ENCODE measurements around the gene FBXL16.

FBXL16 gene

DNA sequence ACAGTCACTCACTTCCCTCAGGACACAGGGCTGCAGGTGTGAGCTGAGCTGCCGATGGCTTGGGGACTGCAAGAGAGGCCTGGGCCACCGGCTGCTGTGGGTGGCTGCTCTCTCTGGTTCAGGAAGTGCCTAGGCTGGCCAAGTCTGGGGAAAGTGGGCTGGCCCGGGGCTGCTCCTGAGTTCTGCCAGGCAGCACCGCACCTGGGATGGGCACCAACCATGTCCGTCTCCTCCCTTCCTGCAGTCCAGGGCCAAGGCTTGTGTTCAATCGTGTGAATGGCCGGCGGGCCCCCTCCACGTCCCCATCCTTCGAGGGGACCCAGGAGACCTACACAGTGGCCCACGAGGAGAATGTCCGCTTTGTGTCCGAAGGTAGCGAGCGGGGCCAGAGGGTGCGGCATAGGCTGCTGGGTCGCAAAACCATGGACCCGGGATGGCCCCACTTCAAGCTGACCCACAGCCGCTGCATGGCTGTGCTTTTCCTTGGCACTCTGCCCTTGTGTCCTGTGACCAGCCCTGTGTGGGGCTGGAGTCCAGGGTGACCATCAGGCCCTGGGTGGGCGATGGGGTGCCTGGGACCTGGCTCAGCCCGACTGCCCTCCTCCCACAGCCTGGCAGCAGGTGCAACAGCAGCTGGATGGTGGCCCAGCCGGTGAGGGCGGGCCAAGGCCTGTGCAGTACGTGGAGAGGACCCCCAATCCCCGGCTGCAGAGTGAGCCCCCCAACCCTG is 58.3 kb downstream of the FBXL16 start:
- Histone ChIP-seq H3K4me1 (ENCODE audit: control insufficient read depth in 1 of 2, insufficient read depth in 2 of 2, low read length in 2 of 2) (peaks cover 15 to 27% of the 10 kb centered on the region in 2 experiments), H3K4me3 (ENCODE audit: low read depth, low read length) (no peak overlapping the region), H2BK12ac (ENCODE audit: low read length) (no peak overlapping the region), H3K23ac (ENCODE audit: low read length) (no peak overlapping the region), H3K27me3 (ENCODE audit: insufficient read depth, low read length) (no peaks in the 10 kb centered on the region), H2AFZ (ENCODE audit: insufficient read depth, low read length, poor library complexity) (no peak overlapping the region), H3K14ac (ENCODE audit: low read length) (no peak overlapping the region), H3K79me2 (ENCODE audit: control insufficient read depth, insufficient read depth, low read length, poor library complexity) (peaks cover 7% of the 10 kb centered on the region), H2BK120ac (ENCODE audit: insufficient read depth, low read length, poor library complexity) (no peak overlapping the region), H4K91ac (ENCODE audit: low read depth, low read length) (no peak overlapping the region), H3K4ac (ENCODE audit: low read depth, low read length) (no peak overlapping the region), H3K9me3 (ENCODE audit: insufficient read depth, low read depth, low read length) (peaks cover 1% of the 10 kb centered on the region), H3K18ac (ENCODE audit: low read length) (no peak overlapping the region), H3K79me1 (ENCODE audit: low read length) (peaks cover 13% of the 10 kb centered on the region), H3K36me3 (ENCODE audit: control insufficient read depth in 1 of 2, insufficient read depth in 2 of 2, low read length in 2 of 2) (peaks cover 3 to 9% of the 10 kb centered on the region in 2 experiments), H2AK5ac (ENCODE audit: low read length) (no peak overlapping the region), H3K9ac (ENCODE audit: low read length) (no peak overlapping the region), H4K12ac (ENCODE audit: low read depth, low read length) (no peak overlapping the region), H3K27ac (ENCODE audit: low read depth, low read length) (no peak overlapping the region), H4K8ac (ENCODE audit: low read depth, low read length) (no peak overlapping the region), H2BK5ac (ENCODE audit: low read depth, low read length, poor library complexity) (no peak overlapping the region), H3K4me2 (ENCODE audit: low read length) (no peak overlapping the region)
- DNase-seq: no peak
- WGBS (ENCODE audit: extremely low coverage, insufficient coverage, insufficient read length): no CpG with 5 or more reads among the region's 25 CpGs

DNA sequence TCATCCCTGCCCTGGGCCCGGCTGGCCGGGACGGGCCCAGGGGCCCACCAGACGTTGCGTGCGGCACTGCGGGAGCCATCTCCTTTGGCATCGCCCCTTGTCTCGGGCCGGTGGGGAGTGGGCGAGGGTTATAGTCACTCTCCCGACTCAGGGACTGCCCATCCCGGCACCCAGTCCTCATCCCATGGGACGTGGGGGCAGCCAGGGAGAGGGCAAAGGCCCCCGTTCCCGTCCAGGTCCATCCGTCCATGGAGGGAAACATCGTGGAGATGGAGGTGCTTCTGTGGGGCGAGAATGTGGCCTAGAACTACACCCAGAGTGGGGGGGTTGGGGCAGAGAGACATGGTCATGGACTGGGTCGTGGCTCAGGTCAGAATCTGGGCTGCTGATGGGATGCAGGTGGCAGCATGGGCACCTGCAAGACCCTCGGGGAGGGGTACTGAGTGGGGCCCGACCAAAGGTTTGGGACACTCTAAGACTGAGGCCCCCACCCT is 58.9 kb downstream of the FBXL16 start:
- Histone ChIP-seq H3K4ac (ENCODE audit: low read depth, low read length) (no peak overlapping the region), H4K12ac (ENCODE audit: low read depth, low read length) (no peak overlapping the region), H3K4me3 (ENCODE audit: low read depth, low read length) (no peak overlapping the region), H3K27ac (ENCODE audit: low read depth, low read length) (no peak overlapping the region), H3K9me3 (ENCODE audit: insufficient read depth, low read depth, low read length) (peaks cover 1% of the 10 kb centered on the region), H3K9ac (ENCODE audit: low read length) (no peak overlapping the region), H3K79me2 (ENCODE audit: control insufficient read depth, insufficient read depth, low read length, poor library complexity) (peaks cover 9% of the 10 kb centered on the region), H4K8ac (ENCODE audit: low read depth, low read length) (no peak overlapping the region), H3K79me1 (ENCODE audit: low read length) (peaks cover 17% of the 10 kb centered on the region), H3K36me3 (ENCODE audit: control insufficient read depth in 1 of 2, insufficient read depth in 2 of 2, low read length in 2 of 2) (peaks cover 2 to 6% of the 10 kb centered on the region in 2 experiments), H4K91ac (ENCODE audit: low read depth, low read length) (no peak overlapping the region), H2BK12ac (ENCODE audit: low read length) (no peak overlapping the region), H3K23ac (ENCODE audit: low read length) (no peak overlapping the region), H2AK5ac (ENCODE audit: low read length) (no peak overlapping the region), H3K4me1 (ENCODE audit: control insufficient read depth in 1 of 2, insufficient read depth in 2 of 2, low read length in 2 of 2) (peaks cover 16 to 29% of the 10 kb centered on the region in 2 experiments), H2BK120ac (ENCODE audit: insufficient read depth, low read length, poor library complexity) (no peak overlapping the region), H3K4me2 (ENCODE audit: low read length) (no peak overlapping the region), H3K14ac (ENCODE audit: low read length) (no peak overlapping the region), H2BK5ac (ENCODE audit: low read depth, low read length, poor library complexity) (no peak overlapping the region), H3K27me3 (ENCODE audit: insufficient read depth, low read length) (no peaks in the 10 kb centered on the region), H2AFZ (ENCODE audit: insufficient read depth, low read length, poor library complexity) (no peak overlapping the region), H3K18ac (ENCODE audit: low read length) (no peak overlapping the region)
- no peak for DNase-seq
- WGBS (ENCODE audit: extremely low coverage, insufficient coverage, insufficient read length): no CpG with 5 or more reads among the region's 22 CpGs

DNA sequence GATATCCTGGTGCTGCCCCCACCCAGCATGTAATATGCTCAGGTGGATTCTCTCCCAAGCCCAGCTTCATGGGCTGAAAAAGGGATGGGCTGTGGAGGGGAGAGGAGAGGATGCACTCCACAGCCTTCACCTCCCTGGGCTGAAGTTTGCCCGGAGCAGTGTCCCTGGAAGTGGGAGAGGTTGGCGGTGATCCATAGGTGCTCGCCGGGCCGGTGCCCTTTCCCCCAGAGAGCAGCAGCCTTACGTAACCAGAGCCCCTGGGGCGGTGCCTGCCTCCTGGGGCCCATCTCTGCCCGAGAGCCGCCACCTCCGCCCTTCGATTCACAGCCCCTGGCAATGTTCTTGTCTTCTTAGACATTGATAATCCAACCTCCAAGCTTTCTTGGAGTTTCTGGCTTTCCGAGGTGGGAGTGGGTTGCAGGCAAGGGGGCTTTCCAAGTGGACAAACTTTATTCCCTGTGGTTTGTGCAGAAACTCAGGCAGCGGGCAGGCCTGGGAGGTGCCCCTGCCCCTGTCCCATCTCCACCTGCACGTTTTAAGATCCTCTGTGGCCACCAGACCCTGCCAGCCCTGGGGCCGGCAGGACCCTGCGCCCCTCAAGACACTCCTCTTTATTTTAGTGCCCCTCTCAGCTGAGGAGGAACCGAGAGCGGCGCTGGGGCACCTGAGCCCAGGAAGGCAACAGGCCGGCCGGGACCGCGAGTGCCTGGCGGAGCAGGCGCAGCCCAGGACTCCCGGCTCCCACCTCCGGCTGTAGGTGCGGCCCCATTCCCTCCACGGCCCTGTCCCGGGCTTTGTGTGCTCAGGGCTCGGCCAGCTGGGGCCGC is 59.5 kb downstream of the FBXL16 start:
- Histone ChIP-seq H2AK5ac (ENCODE audit: low read length) (no peak overlapping the region), H4K12ac (ENCODE audit: low read depth, low read length) (no peak overlapping the region), H3K14ac (ENCODE audit: low read length) (no peak overlapping the region), H2BK12ac (ENCODE audit: low read length) (no peak overlapping the region), H2BK120ac (ENCODE audit: insufficient read depth, low read length, poor library complexity) (no peak overlapping the region), H4K91ac (ENCODE audit: low read depth, low read length) (no peak overlapping the region), H3K27ac (ENCODE audit: low read depth, low read length) (no peak overlapping the region), H2AFZ (ENCODE audit: insufficient read depth, low read length, poor library complexity) (no peak overlapping the region), H3K4me1 (ENCODE audit: control insufficient read depth in 1 of 2, insufficient read depth in 2 of 2, low read length in 2 of 2) (peaks cover 20 to 33% of the 10 kb centered on the region in 2 experiments), H3K36me3 (ENCODE audit: control insufficient read depth in 1 of 2, insufficient read depth in 2 of 2, low read length in 2 of 2) (peaks cover 0 to 4% of the 10 kb centered on the region in 2 experiments), H3K9me3 (ENCODE audit: insufficient read depth, low read depth, low read length) (peaks cover 1% of the 10 kb centered on the region), H3K27me3 (ENCODE audit: insufficient read depth, low read length) (no peaks in the 10 kb centered on the region), H3K23ac (ENCODE audit: low read length) (no peak overlapping the region), H3K4me2 (ENCODE audit: low read length) (no peak overlapping the region), H3K9ac (ENCODE audit: low read length) (no peak overlapping the region), H3K79me2 (ENCODE audit: control insufficient read depth, insufficient read depth, low read length, poor library complexity) (peaks cover 12% of the 10 kb centered on the region), H3K4me3 (ENCODE audit: low read depth, low read length) (no peak overlapping the region), H3K4ac (ENCODE audit: low read depth, low read length) (no peak overlapping the region), H4K8ac (ENCODE audit: low read depth, low read length) (no peak overlapping the region), H3K79me1 (ENCODE audit: low read length) (peaks cover 21% of the 10 kb centered on the region), H3K18ac (ENCODE audit: low read length) (no peak overlapping the region), H2BK5ac (ENCODE audit: low read depth, low read length, poor library complexity) (no peak overlapping the region)
- WGBS (ENCODE audit: extremely low coverage, insufficient coverage, insufficient read length): no CpG with 5 or more reads among the region's 32 CpGs
- DNase-seq: peak; percentile 86 to 91

DNA sequence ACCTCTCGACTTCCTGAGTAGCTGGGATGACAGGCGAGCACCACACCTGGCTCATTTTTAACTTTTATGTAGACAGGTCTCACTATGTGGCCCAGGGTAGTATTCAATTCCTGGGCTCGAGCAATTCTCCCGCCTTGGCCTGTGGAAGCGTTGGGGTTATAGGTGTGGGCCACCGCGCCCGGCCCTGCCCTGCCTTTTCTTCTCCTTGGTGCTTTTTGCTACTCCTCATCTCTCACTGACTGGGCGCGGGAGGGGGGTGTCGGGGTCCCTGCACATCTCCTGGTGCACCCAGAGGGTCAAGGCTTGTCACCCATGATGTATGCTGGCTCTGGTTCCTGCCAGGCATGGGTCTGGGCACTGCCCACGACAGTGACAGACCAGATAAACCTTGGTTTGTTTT is 61.0 kb downstream of the FBXL16 start:
- Histone ChIP-seq H3K27me3 (ENCODE audit: insufficient read depth, low read length) (no peaks in the 10 kb centered on the region), H3K9me3 (ENCODE audit: insufficient read depth, low read depth, low read length) (peaks cover 1% of the 10 kb centered on the region), H2BK120ac (ENCODE audit: insufficient read depth, low read length, poor library complexity) (no peak overlapping the region), H3K4me2 (ENCODE audit: low read length) (no peak overlapping the region), H3K36me3 (ENCODE audit: control insufficient read depth in 1 of 2, insufficient read depth in 2 of 2, low read length in 2 of 2) (peaks cover 0 to 4% of the 10 kb centered on the region in 2 experiments), H2BK5ac (ENCODE audit: low read depth, low read length, poor library complexity) (no peak overlapping the region), H3K4me3 (ENCODE audit: low read depth, low read length) (no peak overlapping the region), H3K14ac (ENCODE audit: low read length) (no peak overlapping the region), H3K18ac (ENCODE audit: low read length) (no peak overlapping the region), H3K9ac (ENCODE audit: low read length) (no peak overlapping the region), H2AFZ (ENCODE audit: insufficient read depth, low read length, poor library complexity) (no peak overlapping the region), H3K4ac (ENCODE audit: low read depth, low read length) (no peak overlapping the region), H3K23ac (ENCODE audit: low read length) (no peak overlapping the region), H3K79me2 (ENCODE audit: control insufficient read depth, insufficient read depth, low read length, poor library complexity) (peaks cover 11% of the 10 kb centered on the region), H2BK12ac (ENCODE audit: low read length) (no peak overlapping the region), H3K79me1 (ENCODE audit: low read length) (peaks cover 19% of the 10 kb centered on the region), H2AK5ac (ENCODE audit: low read length) (no peak overlapping the region), H3K4me1 (ENCODE audit: control insufficient read depth in 1 of 2, insufficient read depth in 2 of 2, low read length in 2 of 2) (peaks cover 20 to 33% of the 10 kb centered on the region in 2 experiments), H4K12ac (ENCODE audit: low read depth, low read length) (no peak overlapping the region), H4K91ac (ENCODE audit: low read depth, low read length) (no peak overlapping the region), H3K27ac (ENCODE audit: low read depth, low read length) (no peak overlapping the region), H4K8ac (ENCODE audit: low read depth, low read length) (no peak overlapping the region)
- DNase-seq: no peak
- no CpG with 5 or more reads among the region's 12 CpGs for WGBS (ENCODE audit: extremely low coverage, insufficient coverage, insufficient read length)
